CD4-positive, alpha-beta T cell (primary cell): Measurements from ENCODE around the gene TOM1L2. TPM values are rescaled to one million over a fixed set of nuclear protein-coding genes. Genes with fewer than 3 reads are reported as not detected.

ENCODE experiments used
- ATAC-seq: fragments of 200-7000 bp; cut with Tn5 transposase; one replicate; pipeline ENCODE4 v1.10.0; 2022; ENCODE audit warnings: mild to moderate bottlenecking; ENCODE audit not compliant: poor library complexity
- CTCF ChIA-PET: fragments of 350-600 bp; sonication (Branson Sonifier 250); formaldehyde crosslinking; loops from one replicate; lab custom pipeline; 2021; ENCODE audit warnings: antibody characterized with exemption, inconsistent platforms; lab: Charles Lee
- POLR2A ChIA-PET: fragments of 350-600 bp; sonication (Branson Sonifier 250); formaldehyde crosslinking; loops from one replicate; lab custom pipeline; 2021; ENCODE audit warnings: antibody characterized with exemption, inconsistent platforms; lab: Charles Lee
- DNase-seq, 14 experiments: peaks; one replicate each; pipeline ENCODE4 v3.0.0-alpha.2; 2013 to 2020; ENCODE audit warnings: mixed read lengths in 2 of 14
- H3K27ac ChIP-seq, 2 donors: one replicate each; pipeline versions ENCODE4 v1.5.1 to v1.7.0; 2013; ENCODE audit warnings: low read length in 2 of 2, low read depth in 1 of 2, mild to moderate bottlenecking in 1 of 2
- H3K27me3 ChIP-seq, 2 experiments: 1 replicate in 1 of 2; 2 replicates in 1 of 2; pipeline versions ENCODE4 v1.6.1 to v1.7.0; 2013; ENCODE audit warnings: low read length in 2 of 2, control low read depth in 1 of 2, mild to moderate bottlenecking in 1 of 2, moderate library complexity in 1 of 2; ENCODE audit not compliant: insufficient read depth in 2 of 2, control insufficient read depth in 1 of 2
- H3K36me3 ChIP-seq: one replicate; pipeline ENCODE4 v1.6.1; 2013; ENCODE audit warnings: low read length, control low read depth; ENCODE audit not compliant: insufficient read depth
- H3K4me1 ChIP-seq: one replicate; pipeline ENCODE4 v1.6.1; 2013; ENCODE audit warnings: low read length, control low read depth; ENCODE audit not compliant: insufficient read depth
- H3K4me3 ChIP-seq: one replicate; pipeline ENCODE4 v1.5.1; 2013; ENCODE audit warnings: mild to moderate bottlenecking, low read length, moderate library complexity
- H3K9me3 ChIP-seq, 2 experiments: 1 replicate in 1 of 2; 2 replicates in 1 of 2; pipeline versions ENCODE4 v1.6.1 to v1.7.0; 2013; ENCODE audit warnings: low read length in 2 of 2, mild to moderate bottlenecking in 2 of 2, control low read depth in 1 of 2, moderate library complexity in 1 of 2; ENCODE audit not compliant: control insufficient read depth in 1 of 2, insufficient read depth in 1 of 2
- H3K27ac Mint-ChIP-seq: one replicate; pipeline ENCODE4 v1.8.0; 2020; ENCODE audit warnings: mixed read lengths
- H3K27me3 Mint-ChIP-seq: one replicate; pipeline ENCODE4 v1.8.0; 2021; ENCODE audit warnings: mixed read lengths
- H3K36me3 Mint-ChIP-seq: one replicate; pipeline ENCODE4 v1.8.0; 2021; ENCODE audit warnings: low read depth, mixed read lengths
- H3K4me1 Mint-ChIP-seq: one replicate; pipeline ENCODE4 v1.8.0; 2021; ENCODE audit warnings: low read depth, mixed read lengths
- H3K4me3 Mint-ChIP-seq: one replicate; pipeline ENCODE4 v1.8.0; 2020; ENCODE audit warnings: mild to moderate bottlenecking, mixed read lengths
- H3K9me3 Mint-ChIP-seq: one replicate; pipeline ENCODE4 v1.8.0; 2020; ENCODE audit warnings: mixed read lengths
- intact Hi-C, 2 experiments: fragments of 100-400 bp; cut with DNase I in 1 of 2; cut with micrococcal nuclease in 1 of 2; formaldehyde crosslinking; loops; one replicate each; pipeline versions ENCODE4 v1.15.1 to v1.9.0; 2023 to 2025; cut with DNase I, micrococcal nuclease
- total RNA-seq, 174 experiments: library from RNA in 2 of 174; stranded (reverse) in 2 of 174; gene quantifications; one replicate each; pipeline ENCODE4 v1.2.3 and lab custom pipeline; 2021 to 2026
- TF ChIP-seq, protein P1 (sequence below): fragments of 200-600 bp; IDR thresholded peaks from one replicate; pipeline ENCODE4 v1.8.0; 2022; ENCODE audit warnings: antibody characterized with exemption, mild to moderate bottlenecking

Gene TOM1L2
- total RNA-seq, 2 experiments from 2014 or later = 28.5 to 30.5 TPM

DNA sequence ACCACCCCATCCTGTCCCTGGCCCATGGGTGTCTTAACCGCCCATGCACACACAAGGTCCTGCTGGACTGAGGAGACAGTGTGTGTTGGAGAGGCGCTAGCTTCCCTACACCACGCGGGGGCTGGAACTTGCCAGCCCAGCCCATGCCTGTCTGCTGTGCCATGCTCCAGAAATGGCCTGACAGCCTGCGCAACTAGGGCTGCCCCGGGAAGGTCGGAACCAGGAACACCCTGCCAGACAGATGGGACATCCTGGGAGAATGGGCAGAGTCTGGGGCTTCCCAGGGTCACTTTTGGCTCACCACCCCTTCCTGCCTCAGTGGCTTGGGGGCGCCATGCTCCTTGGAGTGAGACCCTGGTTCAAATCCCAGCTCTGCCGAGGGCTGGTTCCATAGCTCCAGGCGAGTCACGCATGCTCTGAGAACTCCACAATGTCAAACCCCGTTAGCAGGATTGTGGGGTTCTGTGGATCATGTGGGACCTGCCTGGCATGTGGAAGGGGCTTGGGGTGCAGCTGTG lies 171.6 kb downstream of the TOM1L2 start:
- Histone ChIP-seq H3K27ac (no peak overlapping the region), H3K4me3 (no peak overlapping the region), H3K9me3 (no peaks in the 10 kb centered on the region), H3K27me3 (no peaks in the 10 kb centered on the region), H3K4me1 (no peaks in the 10 kb centered on the region), H3K36me3 (peaks cover 18% of the 10 kb centered on the region)
- intact Hi-C loops = no loop called here
- no peak for ATAC-seq
- ChIA-PET POLR2A (no interaction called here), CTCF (no interaction called here)
- no peaks in the 10 kb centered on the region for H3K4me1 Mint-ChIP-seq
- H3K27ac Mint-ChIP-seq = no peak overlapping the region
- no peak overlapping the region for H3K4me3 Mint-ChIP-seq
- H3K36me3 Mint-ChIP-seq = peaks cover 12% of the 10 kb centered on the region
- no peak for DNase-seq
- no peaks in the 10 kb centered on the region for H3K9me3 Mint-ChIP-seq
- TF ChIP-seq, protein P1, sequence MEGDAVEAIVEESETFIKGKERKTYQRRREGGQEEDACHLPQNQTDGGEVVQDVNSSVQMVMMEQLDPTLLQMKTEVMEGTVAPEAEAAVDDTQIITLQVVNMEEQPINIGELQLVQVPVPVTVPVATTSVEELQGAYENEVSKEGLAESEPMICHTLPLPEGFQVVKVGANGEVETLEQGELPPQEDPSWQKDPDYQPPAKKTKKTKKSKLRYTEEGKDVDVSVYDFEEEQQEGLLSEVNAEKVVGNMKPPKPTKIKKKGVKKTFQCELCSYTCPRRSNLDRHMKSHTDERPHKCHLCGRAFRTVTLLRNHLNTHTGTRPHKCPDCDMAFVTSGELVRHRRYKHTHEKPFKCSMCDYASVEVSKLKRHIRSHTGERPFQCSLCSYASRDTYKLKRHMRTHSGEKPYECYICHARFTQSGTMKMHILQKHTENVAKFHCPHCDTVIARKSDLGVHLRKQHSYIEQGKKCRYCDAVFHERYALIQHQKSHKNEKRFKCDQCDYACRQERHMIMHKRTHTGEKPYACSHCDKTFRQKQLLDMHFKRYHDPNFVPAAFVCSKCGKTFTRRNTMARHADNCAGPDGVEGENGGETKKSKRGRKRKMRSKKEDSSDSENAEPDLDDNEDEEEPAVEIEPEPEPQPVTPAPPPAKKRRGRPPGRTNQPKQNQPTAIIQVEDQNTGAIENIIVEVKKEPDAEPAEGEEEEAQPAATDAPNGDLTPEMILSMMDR = no peak
- H3K27me3 Mint-ChIP-seq = no peaks in the 10 kb centered on the region

DNA sequence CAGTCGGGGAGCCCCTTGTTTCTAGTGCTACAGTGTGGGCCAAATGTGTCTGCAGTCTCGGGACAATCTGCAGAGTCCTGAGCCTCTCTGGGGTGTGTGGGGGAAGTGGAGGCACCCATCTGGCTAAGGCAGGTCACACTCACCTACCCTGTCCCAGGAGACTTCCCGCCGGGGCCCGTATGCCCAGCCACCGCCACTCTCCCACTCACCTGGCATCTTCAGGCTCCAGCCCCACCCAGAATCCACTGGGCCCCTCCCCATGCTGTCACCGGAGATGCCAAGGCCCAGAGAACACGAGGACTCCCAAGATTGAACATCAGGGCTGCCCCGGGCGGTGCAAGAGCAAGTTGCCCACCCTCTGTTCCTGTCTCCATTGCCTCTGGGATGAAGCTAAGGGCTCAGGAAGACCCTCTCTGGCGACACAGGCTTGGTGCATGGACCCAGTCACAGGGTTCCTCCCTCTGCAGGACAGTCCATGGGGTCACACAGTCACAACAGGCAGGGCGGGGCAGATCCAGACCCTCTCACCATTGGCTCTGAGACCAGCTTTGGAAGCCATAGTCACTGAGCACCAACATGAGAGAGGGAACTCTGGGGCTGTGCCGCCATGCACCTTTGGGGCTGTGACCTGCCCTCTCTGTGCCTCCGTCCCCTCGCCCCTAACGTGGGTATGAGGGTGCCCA lies 173.5 kb downstream of the TOM1L2 start:
- CTCF ChIA-PET = no interaction called here
- TF ChIP-seq, protein P1 = no peak
- Mint-ChIP-seq H3K4me1 (peaks cover 4% of the 10 kb centered on the region), H3K36me3 (peaks cover 1% of the 10 kb centered on the region), H3K4me3 (no peak overlapping the region), H3K9me3 (no peaks in the 10 kb centered on the region), H3K27me3 (no peaks in the 10 kb centered on the region), H3K27ac (no peak overlapping the region)
- H3K4me1 ChIP-seq = peaks cover 11% of the 10 kb centered on the region
- DNase-seq (no peak), ATAC-seq (no peak)
- POLR2A ChIA-PET = no interaction called here
- intact Hi-C loops = no loop called here
- no peaks in the 10 kb centered on the region for H3K9me3 ChIP-seq
- peaks cover 27% of the 10 kb centered on the region for H3K36me3 ChIP-seq
- no peaks in the 10 kb centered on the region for H3K27me3 ChIP-seq
- H3K4me3 ChIP-seq = no peak overlapping the region
- no peak overlapping the region for H3K27ac ChIP-seq

DNA sequence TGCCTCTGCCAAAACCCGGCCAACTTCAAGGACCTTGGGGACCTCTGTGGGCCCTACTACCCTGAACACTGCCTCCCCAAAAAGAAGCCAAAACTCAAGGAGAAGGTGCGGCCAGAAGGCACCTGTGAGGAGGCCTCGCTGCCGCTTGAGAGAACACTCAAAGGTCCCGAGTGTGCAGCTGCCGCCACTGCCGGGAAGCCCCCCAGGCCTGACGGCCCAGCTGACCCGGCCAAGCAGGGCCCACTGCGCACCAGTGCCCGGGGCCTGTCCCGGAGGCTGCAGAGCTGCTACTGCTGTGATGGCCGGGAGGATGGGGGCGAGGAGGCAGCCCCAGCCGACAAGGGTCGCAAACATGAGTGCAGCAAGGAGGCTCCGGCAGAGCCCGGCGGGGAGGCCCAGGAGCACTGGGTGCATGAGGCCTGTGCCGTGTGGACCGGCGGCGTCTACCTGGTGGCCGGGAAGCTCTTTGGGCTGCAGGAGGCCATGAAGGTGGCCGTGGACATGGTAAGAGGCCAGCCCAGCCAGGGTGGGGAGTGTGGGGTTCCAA lies 174.1 kb downstream of the TOM1L2 start:
- ChIA-PET POLR2A (no interaction called here), CTCF (no interaction called here)
- H3K4me1 Mint-ChIP-seq = peaks cover 10% of the 10 kb centered on the region
- no peaks in the 10 kb centered on the region for H3K36me3 Mint-ChIP-seq
- no peak overlapping the region for H3K27ac ChIP-seq
- TF ChIP-seq, protein P1 = no peak
- no peaks in the 10 kb centered on the region for H3K27me3 ChIP-seq
- peaks cover 18% of the 10 kb centered on the region for H3K4me1 ChIP-seq
- H3K4me3 Mint-ChIP-seq = no peak overlapping the region
- H3K9me3 Mint-ChIP-seq = no peaks in the 10 kb centered on the region
- H3K36me3 ChIP-seq = peaks cover 27% of the 10 kb centered on the region
- intact Hi-C loops = no loop called here
- no peak for DNase-seq
- H3K9me3 ChIP-seq = no peaks in the 10 kb centered on the region
- H3K4me3 ChIP-seq = no peak overlapping the region
- H3K27me3 Mint-ChIP-seq = no peaks in the 10 kb centered on the region
- H3K27ac Mint-ChIP-seq = no peak overlapping the region
- no peak for ATAC-seq
